Caco-2 (cell line): ENCODE measurements around the gene GTF2F1. TPM values are rescaled to one million over a fixed set of nuclear protein-coding genes. Genes with fewer than 3 reads are reported as not detected.

ENCODE experiments used
- BruUV-seq: library from RNA; stranded (reverse); fragments of 400-500 nt; replicated peaks from 2 replicates; lab custom pipeline; 2021; lab: Mats Ljungman, UMichigan
- CTCF ChIA-PET: fragments of 300-600 bp; sonication (Branson Sonifier 250); formaldehyde crosslinking; loops from one replicate; lab custom pipeline; 2022; ENCODE audit warnings: antibody characterized with exemption; lab: Charles Lee
- POLR2A ChIA-PET: fragments of 300-600 bp; sonication (Branson Sonifier 250); formaldehyde crosslinking; loops from one replicate; lab custom pipeline; 2022; ENCODE audit warnings: antibody characterized with exemption; lab: Charles Lee
- DNase-seq, 2 experiments: peaks; one replicate each; pipeline versions ENCODE4 v3.0.0 to v3.0.0-alpha.2; 2020 to 2022
- H3K27me3 ChIP-seq: replicated peaks from 2 replicates; pipeline ENCODE4 v1.6.0; 2011; ENCODE audit warnings: low read length; ENCODE audit not compliant: control insufficient read depth, insufficient read depth
- H3K36me3 ChIP-seq: 2 replicates; pipeline ENCODE4 v1.5.1; 2011; ENCODE audit warnings: low read length; ENCODE audit not compliant: control insufficient read depth, insufficient read depth
- H3K4me1 ChIP-seq: fragments of 250-450 bp; sonication (Bioruptor Pico); 2 replicates; pipeline ENCODE4 v1.5.1; 2020; ENCODE audit warnings: mild to moderate bottlenecking
- H3K4me3 ChIP-seq: 2 replicates; pipeline ENCODE4 v1.5.1; 2011; ENCODE audit warnings: low read depth, mild to moderate bottlenecking, control low read depth, low read length
- H3K9me3 ChIP-seq: fragments of 250-450 bp; sonication (Bioruptor Pico); 2 replicates; pipeline ENCODE4 v1.5.1; 2020; ENCODE audit warnings: mild to moderate bottlenecking, moderate library complexity
- H3K27ac Mint-ChIP-seq: one replicate; pipeline ENCODE4 v1.8.0; 2022; ENCODE audit warnings: mixed read lengths; ENCODE audit not compliant: unreplicated experiment
- H3K27me3 Mint-ChIP-seq: one replicate; pipeline ENCODE4 v1.8.0; 2022; ENCODE audit warnings: mixed read lengths; ENCODE audit not compliant: insufficient read depth, unreplicated experiment
- H3K36me3 Mint-ChIP-seq: one replicate; pipeline ENCODE4 v1.8.0; 2022; ENCODE audit warnings: mild to moderate bottlenecking, mixed read lengths; ENCODE audit not compliant: insufficient read depth, unreplicated experiment
- H3K4me1 Mint-ChIP-seq: one replicate; pipeline ENCODE4 v1.8.0; 2022; ENCODE audit warnings: low read depth, mixed read lengths; ENCODE audit not compliant: unreplicated experiment
- H3K4me3 Mint-ChIP-seq: one replicate; pipeline ENCODE4 v1.8.0; 2022; ENCODE audit warnings: mild to moderate bottlenecking, moderate library complexity, mixed read lengths; ENCODE audit not compliant: unreplicated experiment
- H3K9me3 Mint-ChIP-seq: one replicate; pipeline ENCODE4 v1.8.0; 2022; ENCODE audit warnings: mixed read lengths; ENCODE audit not compliant: unreplicated experiment
- intact Hi-C: fragments of 100-400 bp; cut with micrococcal nuclease; formaldehyde crosslinking; loops from one replicate; pipeline ENCODE4 v1.10.0; 2022; ENCODE audit not compliant: unreplicated experiment
- total RNA-seq: library from RNA; stranded (reverse); gene quantifications from 2 replicates; pipeline ENCODE4 v1.2.3, GENCODE V29; 2022
- TF ChIP-seq, protein P1 (sequence below), 2 experiments: fragments of 200-600 bp in 1 of 2; IDR thresholded peaks; 1 replicate in 1 of 2; 2 replicates in 1 of 2; pipeline versions ENCODE4 v1.5.1 to v1.8.0; 2011 to 2022; ENCODE audit warnings: antibody characterized with exemption in 1 of 2, control low read depth in 1 of 2, inconsistent platforms in 1 of 2, low read depth in 1 of 2, low read length in 1 of 2, mild to moderate bottlenecking in 1 of 2, moderate library complexity in 1 of 2; ENCODE audit not compliant: insufficient read depth in 1 of 2, severe bottlenecking in 1 of 2, unreplicated experiment in 1 of 2

Gene GTF2F1
- total RNA-seq, 1 experiment from 2014 or later: 77.4 TPM

DNA sequence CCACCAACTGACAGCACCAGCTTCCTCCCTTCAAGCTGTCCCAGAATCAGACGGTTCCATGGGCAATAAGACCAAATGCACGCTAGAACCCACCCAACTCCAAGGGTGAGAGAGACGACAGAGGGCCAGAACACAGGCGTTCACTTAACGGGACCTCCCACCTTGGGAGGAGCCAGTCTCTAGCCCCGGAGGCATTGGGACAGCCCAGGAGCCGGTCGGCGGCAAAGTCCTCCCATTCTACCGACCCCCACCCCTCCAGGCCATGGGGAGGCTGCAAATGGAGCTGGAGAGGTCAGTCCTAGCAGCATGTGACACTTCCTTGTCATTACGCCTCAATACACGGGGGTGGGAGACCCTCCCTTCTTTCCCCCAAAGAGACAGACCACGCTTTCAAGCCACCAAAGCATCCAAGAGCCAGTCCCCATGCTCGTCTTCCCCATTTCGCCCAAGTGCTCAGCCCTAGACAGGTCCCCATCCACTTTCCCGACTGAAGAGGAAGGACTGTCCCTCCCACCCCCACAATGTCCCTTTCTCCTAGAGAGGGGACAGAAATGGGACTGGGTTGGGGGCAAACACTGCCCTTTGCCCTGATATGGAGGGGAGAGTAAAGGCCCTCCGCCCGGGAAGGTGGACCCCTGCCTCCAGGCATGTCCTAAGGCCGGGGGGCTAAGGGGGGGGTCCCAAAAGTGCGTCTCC lies 30.7 kb upstream of the GTF2F1 start:
- peaks cover 20% of the 10 kb centered on the region for H3K4me1 ChIP-seq
- no peaks in the 10 kb centered on the region for H3K27me3 ChIP-seq
- peaks cover 6% of the 10 kb centered on the region for H3K4me1 Mint-ChIP-seq
- intact Hi-C loops: loop anchor here (2.0 to 10.0 kb wide), 2 partner anchors 41 to 149 kb away; partner anchors contain the start of genes CRB3 and MLLT1
- POLR2A ChIA-PET: no interaction called here
- no peaks in the 10 kb centered on the region for H3K27me3 Mint-ChIP-seq
- BruUV-seq: TSS peak; percentile 35
- peak in 1 of 2 experiments; percentile 64 for DNase-seq
- H3K9me3 ChIP-seq: no peaks in the 10 kb centered on the region
- H3K27ac Mint-ChIP-seq: peak overlapping the region; percentile 50
- CTCF ChIA-PET: no interaction called here
- peak overlapping the region; percentile 92 for H3K4me3 ChIP-seq
- peaks cover 58% of the 10 kb centered on the region for H3K36me3 Mint-ChIP-seq
- TF ChIP-seq, protein P1, sequence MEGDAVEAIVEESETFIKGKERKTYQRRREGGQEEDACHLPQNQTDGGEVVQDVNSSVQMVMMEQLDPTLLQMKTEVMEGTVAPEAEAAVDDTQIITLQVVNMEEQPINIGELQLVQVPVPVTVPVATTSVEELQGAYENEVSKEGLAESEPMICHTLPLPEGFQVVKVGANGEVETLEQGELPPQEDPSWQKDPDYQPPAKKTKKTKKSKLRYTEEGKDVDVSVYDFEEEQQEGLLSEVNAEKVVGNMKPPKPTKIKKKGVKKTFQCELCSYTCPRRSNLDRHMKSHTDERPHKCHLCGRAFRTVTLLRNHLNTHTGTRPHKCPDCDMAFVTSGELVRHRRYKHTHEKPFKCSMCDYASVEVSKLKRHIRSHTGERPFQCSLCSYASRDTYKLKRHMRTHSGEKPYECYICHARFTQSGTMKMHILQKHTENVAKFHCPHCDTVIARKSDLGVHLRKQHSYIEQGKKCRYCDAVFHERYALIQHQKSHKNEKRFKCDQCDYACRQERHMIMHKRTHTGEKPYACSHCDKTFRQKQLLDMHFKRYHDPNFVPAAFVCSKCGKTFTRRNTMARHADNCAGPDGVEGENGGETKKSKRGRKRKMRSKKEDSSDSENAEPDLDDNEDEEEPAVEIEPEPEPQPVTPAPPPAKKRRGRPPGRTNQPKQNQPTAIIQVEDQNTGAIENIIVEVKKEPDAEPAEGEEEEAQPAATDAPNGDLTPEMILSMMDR (IDR thresholded peaks at IDR 0.05; ENCODE audit: insufficient read depth in 1 of 2, low read depth in 1 of 2, low read length in 1 of 2, severe bottlenecking in 1 of 2, unreplicated experiment in 1 of 2): no peak
- peak overlapping the region; percentile 96 for H3K4me3 Mint-ChIP-seq
- H3K9me3 Mint-ChIP-seq: no peaks in the 10 kb centered on the region
- peaks cover 2% of the 10 kb centered on the region for H3K36me3 ChIP-seq

- H3K4me1 Mint-ChIP-seq: peaks cover 2% of the 10 kb centered on the region
- DNase-seq: no peak
- no peak overlapping the region for H3K4me3 ChIP-seq
- H3K27ac Mint-ChIP-seq: no peak overlapping the region
- BruUV-seq: no TSS peak
- TF ChIP-seq, protein P1 (IDR thresholded peaks at IDR 0.05; ENCODE audit: insufficient read depth in 1 of 2, low read depth in 1 of 2, low read length in 1 of 2, severe bottlenecking in 1 of 2, unreplicated experiment in 1 of 2): no peak
- no peaks in the 10 kb centered on the region for H3K9me3 ChIP-seq
- intact Hi-C loops: loop anchor here (10.0 kb wide), 1 partner anchor 147 kb away; the partner anchor contains the start of gene MLLT1
- peaks cover 18% of the 10 kb centered on the region for H3K4me1 ChIP-seq
- POLR2A ChIA-PET: no interaction called here
- no peaks in the 10 kb centered on the region for H3K27me3 ChIP-seq
- H3K9me3 Mint-ChIP-seq: no peaks in the 10 kb centered on the region
- CTCF ChIA-PET: no interaction called here
- H3K4me3 Mint-ChIP-seq: no peak overlapping the region
- H3K36me3 Mint-ChIP-seq: peaks cover 81% of the 10 kb centered on the region
- H3K27me3 Mint-ChIP-seq: no peaks in the 10 kb centered on the region
- H3K36me3 ChIP-seq: peaks cover 5% of the 10 kb centered on the region
Observed at GRCh38 chr19:6421075-6422014, 28.4 kb upstream of the GTF2F1 start.

DNA sequence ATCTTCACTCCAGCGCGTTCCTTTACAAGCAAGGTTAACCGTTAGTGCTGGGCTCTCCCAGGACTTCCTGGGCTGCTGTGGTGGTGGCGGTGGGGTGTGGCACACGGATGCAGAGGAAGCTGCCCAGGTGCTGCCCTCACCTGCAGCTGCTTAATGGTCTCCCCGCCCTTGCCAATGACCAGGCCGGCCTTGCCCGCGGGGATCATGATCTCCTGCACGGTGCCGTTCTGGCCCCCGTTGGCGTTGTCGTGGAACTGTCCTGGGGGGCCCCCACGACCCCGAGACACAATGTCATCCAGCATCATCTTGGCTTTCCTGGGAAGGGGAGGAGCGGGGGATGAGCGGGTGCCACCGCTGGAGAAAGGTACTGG lies 25.6 kb upstream of the GTF2F1 start:
- Mint-ChIP-seq H3K4me1 (peaks cover 5% of the 10 kb centered on the region), H3K36me3 (peaks cover 94% of the 10 kb centered on the region), H3K27me3 (no peaks in the 10 kb centered on the region), H3K27ac (no peak overlapping the region), H3K4me3 (no peak overlapping the region), H3K9me3 (no peaks in the 10 kb centered on the region)
- Histone ChIP-seq H3K9me3 (no peaks in the 10 kb centered on the region), H3K27me3 (no peaks in the 10 kb centered on the region), H3K36me3 (peaks cover 7% of the 10 kb centered on the region), H3K4me1 (peaks cover 8% of the 10 kb centered on the region), H3K4me3 (no peak overlapping the region)
- CTCF ChIA-PET: no interaction called here
- intact Hi-C loops: no loop called here
- no TSS peak for BruUV-seq
- POLR2A ChIA-PET: no interaction called here
- TF ChIP-seq, protein P1 (IDR thresholded peaks at IDR 0.05; ENCODE audit: insufficient read depth in 1 of 2, low read depth in 1 of 2, low read length in 1 of 2, severe bottlenecking in 1 of 2, unreplicated experiment in 1 of 2): no peak
- no peak for DNase-seq
